HepG2 (cell line): ENCODE results near the gene ESR1. TPM values are rescaled to one million over a fixed set of nuclear protein-coding genes. Genes with fewer than 3 reads are reported as not detected.

Source experiments
- ARID5B ChIP-seq: IDR thresholded peaks from 2 replicates; pipeline ENCODE4 v1.4.0; 2020; ENCODE audit warnings: mild to moderate bottlenecking, missing genetic modification reagents
- BATF2 ChIP-seq: sonication (generic); formaldehyde crosslinking; IDR thresholded peaks from 2 replicates; pipeline ENCODE4 v1.8.0; 2022; ENCODE audit warnings: mild to moderate bottlenecking, missing genetic modification reagents, moderate library complexity
- BCL6 ChIP-seq: IDR thresholded peaks from 2 replicates; pipeline ENCODE4 v1.6.1; 2016; ENCODE audit warnings: missing genetic modification reagents, missing compliant biosample characterization
- CBX2 ChIP-seq, 2 experiments: fragments of 200-600 bp in 1 of 2; sonication (generic); formaldehyde crosslinking in 1 of 2; IDR thresholded peaks; 2 replicates each; pipeline versions ENCODE4 v1.7.0 to v1.8.1; 2018 to 2022; ENCODE audit warnings: low read depth in 2 of 2, low read length in 1 of 2, mild to moderate bottlenecking in 1 of 2, missing genetic modification reagents in 1 of 2
- DNMT3B ChIP-seq: conservative IDR thresholded peaks from 2 replicates; pipeline ENCODE4 v1.6.1; 2016; ENCODE audit warnings: missing biosample characterization, control low read depth
- SIX1 ChIP-seq: sonication (generic); formaldehyde crosslinking; IDR thresholded peaks from 2 replicates; pipeline ENCODE4 v1.4.0; 2020; ENCODE audit warnings: missing genetic modification reagents, borderline replicate concordance
- TCF12 ChIP-seq, 2 experiments: fragments of 450-650 bp in 1 of 2; sonication (generic) in 1 of 2; formaldehyde crosslinking in 1 of 2; IDR thresholded peaks; 2 replicates each; pipeline versions ENCODE4 v1.6.1 to v1.8.0; 2017 to 2022; ENCODE audit warnings: antibody characterized with exemption in 1 of 2, mild to moderate bottlenecking in 1 of 2, missing genetic modification reagents in 1 of 2, moderate library complexity in 1 of 2
- TFAP4 ChIP-seq: sonication (generic); IDR thresholded peaks from 2 replicates; pipeline ENCODE4 v1.6.1; 2016; ENCODE audit warnings: low read depth, borderline replicate concordance
- ZBTB25 ChIP-seq: IDR thresholded peaks from 2 replicates; pipeline ENCODE4 v1.6.1; 2018; ENCODE audit warnings: missing genetic modification reagents
- ZFP37 ChIP-seq: sonication (generic); formaldehyde crosslinking; IDR thresholded peaks from 2 replicates; pipeline ENCODE4 v1.4.0; 2020; ENCODE audit warnings: missing genetic modification reagents, borderline replicate concordance
- ZNF878 ChIP-seq: sonication (generic); formaldehyde crosslinking; IDR thresholded peaks from 2 replicates; pipeline ENCODE4 v1.8.1; 2023; ENCODE audit warnings: mild to moderate bottlenecking, missing genetic modification reagents, moderate library complexity
- ZSCAN29 ChIP-seq: sonication (generic); formaldehyde crosslinking; conservative IDR thresholded peaks from 2 replicates; pipeline ENCODE4 v1.4.0; 2020; ENCODE audit warnings: mild to moderate bottlenecking, missing genetic modification reagents
- polyA plus RNA-seq, 8 experiments: library from polyadenylated mRNA; depleted of rRNA in 3 of 8; stranded (reverse) in 7 of 8; unstranded in 1 of 8; fragments of >200 nt; fragmentation: Illumina TruSeq in 4 of 8; extraction: Trizol in 4 of 8; gene quantifications; 2 replicates each; pipeline versions ENCODE4 v1.2.1 to v1.2.3, GENCODE V29; 2011 to 2016; ENCODE audit warnings: low read depth in 4 of 8, missing spikeins in 1 of 8, mixed read lengths in 1 of 8; ENCODE audit not compliant: insufficient read depth in 1 of 8
- total RNA-seq, 5 experiments: library from RNA; depleted of rRNA; stranded (reverse); fragments of >200 nt; fragmentation: Illumina TruSeq; extraction: Trizol; gene quantifications; 2 replicates each; pipeline ENCODE4 v1.2.3, GENCODE V29; 2016; ENCODE audit warnings: low read depth in 1 of 5
- TF ChIP-seq, protein P1 (sequence below): sonication (generic); formaldehyde crosslinking; IDR thresholded peaks from 2 replicates; pipeline ENCODE4 v1.8.1; 2022; ENCODE audit warnings: low read depth, mild to moderate bottlenecking, missing genetic modification reagents
- TF ChIP-seq, protein P2 (sequence below): sonication (generic); formaldehyde crosslinking; IDR thresholded peaks from 2 replicates; pipeline ENCODE4 v1.5.0; 2020; ENCODE audit warnings: mild to moderate bottlenecking, missing genetic modification reagents

Gene ESR1
- total and polyA plus RNA-seq, 2 of the 13 experiments (the other 11 are each of a cell fraction or from before 2014, with no cell fraction given): not detected

DNA sequence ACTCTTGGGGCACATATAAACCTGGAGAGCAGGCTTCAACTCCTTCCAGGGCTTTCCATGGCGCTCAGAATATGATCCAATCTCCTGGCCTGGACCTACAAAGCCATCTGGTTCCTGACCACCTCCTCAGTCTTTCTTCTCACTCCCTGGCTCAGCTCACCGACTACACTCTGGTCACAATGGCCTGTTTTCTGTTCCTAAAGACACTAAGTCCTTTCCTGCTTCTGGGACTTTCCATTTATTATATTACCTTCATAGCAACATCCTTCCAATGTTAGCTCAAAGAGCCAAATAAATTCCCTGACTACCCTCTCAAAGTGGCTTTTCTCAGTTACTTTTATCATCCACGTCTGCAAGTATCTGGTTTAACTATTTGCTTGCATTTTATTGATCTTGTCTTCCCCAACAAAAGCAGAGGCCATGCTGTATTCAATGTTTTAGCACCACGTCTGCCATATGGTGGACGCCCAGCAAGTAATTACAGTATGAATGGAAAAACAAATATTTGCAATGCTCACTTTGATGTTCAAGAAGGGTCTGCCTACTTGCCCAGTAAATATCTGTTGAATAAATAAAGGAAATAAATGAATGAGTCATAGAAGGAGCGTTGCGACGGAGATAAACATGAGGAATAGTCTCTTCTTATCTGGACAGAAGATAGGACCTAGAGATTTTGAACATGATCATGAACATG, 328.4 kb downstream of the ESR1 start (continued):
- TF ChIP-seq, protein P1, sequence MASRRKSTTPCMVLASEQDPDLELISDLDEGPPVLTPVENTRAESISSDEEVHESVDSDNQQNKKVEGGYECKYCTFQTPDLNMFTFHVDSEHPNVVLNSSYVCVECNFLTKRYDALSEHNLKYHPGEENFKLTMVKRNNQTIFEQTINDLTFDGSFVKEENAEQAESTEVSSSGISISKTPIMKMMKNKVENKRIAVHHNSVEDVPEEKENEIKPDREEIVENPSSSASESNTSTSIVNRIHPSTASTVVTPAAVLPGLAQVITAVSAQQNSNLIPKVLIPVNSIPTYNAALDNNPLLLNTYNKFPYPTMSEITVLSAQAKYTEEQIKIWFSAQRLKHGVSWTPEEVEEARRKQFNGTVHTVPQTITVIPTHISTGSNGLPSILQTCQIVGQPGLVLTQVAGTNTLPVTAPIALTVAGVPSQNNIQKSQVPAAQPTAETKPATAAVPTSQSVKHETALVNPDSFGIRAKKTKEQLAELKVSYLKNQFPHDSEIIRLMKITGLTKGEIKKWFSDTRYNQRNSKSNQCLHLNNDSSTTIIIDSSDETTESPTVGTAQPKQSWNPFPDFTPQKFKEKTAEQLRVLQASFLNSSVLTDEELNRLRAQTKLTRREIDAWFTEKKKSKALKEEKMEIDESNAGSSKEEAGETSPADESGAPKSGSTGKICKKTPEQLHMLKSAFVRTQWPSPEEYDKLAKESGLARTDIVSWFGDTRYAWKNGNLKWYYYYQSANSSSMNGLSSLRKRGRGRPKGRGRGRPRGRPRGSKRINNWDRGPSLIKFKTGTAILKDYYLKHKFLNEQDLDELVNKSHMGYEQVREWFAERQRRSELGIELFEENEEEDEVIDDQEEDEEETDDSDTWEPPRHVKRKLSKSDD (CRISPR knock-in tag): peak; percentile 56; the same call in 1 of the 2 replicates
- no peak for TF ChIP-seq BATF2 (CRISPR knock-in tag)
- peak; percentile 44; the same call in 1 of the 2 replicates for TF ChIP-seq SIX1 (CRISPR knock-in tag)
- no peak for TF ChIP-seq ZFP37
- TF ChIP-seq CBX2 (IDR thresholded peaks at IDR 0.05; ENCODE audit: low read depth, low read length): no peak
- TF ChIP-seq CBX2 (CRISPR knock-in tag; IDR thresholded peaks at IDR 0.05; ENCODE audit: low read depth): no peak
- TF ChIP-seq ZNF878 (CRISPR knock-in tag): peak; percentile 58; the same call in 1 of the 2 replicates
- TF ChIP-seq BCL6 (CRISPR knock-in tag): peak; percentile 84
- TF ChIP-seq, protein P2, sequence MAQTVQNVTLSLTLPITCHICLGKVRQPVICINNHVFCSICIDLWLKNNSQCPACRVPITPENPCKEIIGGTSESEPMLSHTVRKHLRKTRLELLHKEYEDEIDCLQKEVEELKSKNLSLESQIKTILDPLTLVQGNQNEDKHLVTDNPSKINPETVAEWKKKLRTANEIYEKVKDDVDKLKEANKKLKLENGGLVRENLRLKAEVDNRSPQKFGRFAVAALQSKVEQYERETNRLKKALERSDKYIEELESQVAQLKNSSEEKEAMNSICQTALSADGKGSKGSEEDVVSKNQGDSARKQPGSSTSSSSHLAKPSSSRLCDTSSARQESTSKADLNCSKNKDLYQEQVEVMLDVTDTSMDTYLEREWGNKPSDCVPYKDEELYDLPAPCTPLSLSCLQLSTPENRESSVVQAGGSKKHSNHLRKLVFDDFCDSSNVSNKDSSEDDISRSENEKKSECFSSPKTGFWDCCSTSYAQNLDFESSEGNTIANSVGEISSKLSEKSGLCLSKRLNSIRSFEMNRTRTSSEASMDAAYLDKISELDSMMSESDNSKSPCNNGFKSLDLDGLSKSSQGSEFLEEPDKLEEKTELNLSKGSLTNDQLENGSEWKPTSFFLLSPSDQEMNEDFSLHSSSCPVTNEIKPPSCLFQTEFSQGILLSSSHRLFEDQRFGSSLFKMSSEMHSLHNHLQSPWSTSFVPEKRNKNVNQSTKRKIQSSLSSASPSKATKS (CRISPR knock-in tag): 0 out of 2 replicates have a peak, but pooled peaks have one; percentile 50
- 0 out of 2 replicates have a peak, but pooled peaks have one; percentile 29 for TF ChIP-seq ZSCAN29 (CRISPR knock-in tag)
- TF ChIP-seq ZBTB25 (CRISPR knock-in tag): peak; percentile 80; the same call in 1 of the 2 replicates
- peak; percentile 86 for TF ChIP-seq TFAP4
- no peak for TF ChIP-seq TCF12 (IDR thresholded peaks at IDR 0.05)
- 0 out of 2 replicates have a peak, but pooled peaks have one; percentile 23 for TF ChIP-seq TCF12 (CRISPR knock-in tag; IDR thresholded peaks at IDR 0.05)
- TF ChIP-seq ARID5B (CRISPR knock-in tag): peak; percentile 99
- peak; percentile 63; the same call in 1 of the 2 replicates for TF ChIP-seq DNMT3B (CRISPR knock-in tag)
